HG02840 (cell line): ENCODE results near the gene TPPP.
"Not testable (repeated sequence)": the region's sequence is repeated elsewhere in the genome, so short reads cannot be mapped to it uniquely, and the experiment has no call there.

Experiments
- ATAC-seq: cut with Tn5 transposase; IDR thresholded peaks from one replicate; pipeline ENCODE4 v1.9.1; 2021; ENCODE audit warnings: mild to moderate bottlenecking, moderate library complexity, moderate number of reproducible peaks; ENCODE audit not compliant: unreplicated experiment, low FRiP score

Gene TPPP

DNA sequence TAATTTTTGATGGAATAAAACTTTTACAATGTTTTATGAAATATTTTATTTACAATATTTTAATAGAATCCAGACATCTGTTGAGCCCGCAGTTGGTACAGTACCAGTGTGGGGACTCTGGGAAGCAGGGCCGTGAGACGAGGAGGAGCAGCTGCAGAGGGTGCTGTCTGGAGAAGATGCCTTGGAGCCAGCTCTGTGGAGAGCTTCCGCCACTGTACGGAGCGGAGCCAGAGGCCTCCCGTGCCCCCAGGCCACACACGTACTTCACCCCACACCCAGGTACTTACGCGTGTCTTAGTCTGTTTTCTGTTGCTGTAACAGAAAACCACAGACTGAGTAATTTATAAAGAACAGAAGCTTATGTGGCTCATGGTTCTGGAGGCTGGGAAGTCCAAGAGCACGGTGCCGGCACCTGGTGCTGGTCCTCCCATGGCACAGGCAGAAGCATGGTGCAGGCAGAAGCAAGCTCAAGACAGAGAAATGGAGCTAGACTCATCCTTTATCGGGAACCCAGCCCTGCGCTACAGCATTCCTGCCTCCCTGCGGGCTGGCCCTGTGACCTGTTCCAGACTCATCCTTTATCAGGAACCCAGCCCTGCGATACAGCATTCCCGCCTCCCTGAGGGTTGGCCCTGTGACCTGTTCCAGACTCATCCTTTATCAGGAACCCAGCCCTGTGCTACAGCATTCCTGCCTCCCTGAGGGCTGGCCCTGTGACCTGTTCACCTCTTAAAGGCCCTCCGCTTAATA is 57.7 kb downstream of the TPPP start:
- no peak for ATAC-seq

DNA sequence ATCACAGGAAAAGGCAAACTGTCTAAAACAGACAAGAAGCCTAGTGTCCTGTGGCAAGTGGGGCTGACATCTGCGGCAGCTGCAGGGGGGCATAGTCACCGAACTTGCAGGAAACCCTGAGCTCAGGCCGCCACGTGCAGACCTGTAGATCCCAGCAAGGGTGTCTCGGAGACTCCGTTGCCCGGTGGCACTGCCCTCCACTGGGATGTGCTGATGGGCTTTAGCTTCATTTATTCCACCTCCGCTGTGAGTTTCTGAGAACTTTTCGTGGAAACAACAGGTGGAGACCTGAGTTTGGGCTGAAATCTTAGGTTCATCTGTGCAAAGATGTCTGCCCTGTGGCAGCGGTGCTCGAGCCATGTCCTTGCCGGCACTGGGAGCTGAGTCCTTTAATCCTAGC is 59.0 kb downstream of the TPPP start:
- ATAC-seq: no peak

DNA sequence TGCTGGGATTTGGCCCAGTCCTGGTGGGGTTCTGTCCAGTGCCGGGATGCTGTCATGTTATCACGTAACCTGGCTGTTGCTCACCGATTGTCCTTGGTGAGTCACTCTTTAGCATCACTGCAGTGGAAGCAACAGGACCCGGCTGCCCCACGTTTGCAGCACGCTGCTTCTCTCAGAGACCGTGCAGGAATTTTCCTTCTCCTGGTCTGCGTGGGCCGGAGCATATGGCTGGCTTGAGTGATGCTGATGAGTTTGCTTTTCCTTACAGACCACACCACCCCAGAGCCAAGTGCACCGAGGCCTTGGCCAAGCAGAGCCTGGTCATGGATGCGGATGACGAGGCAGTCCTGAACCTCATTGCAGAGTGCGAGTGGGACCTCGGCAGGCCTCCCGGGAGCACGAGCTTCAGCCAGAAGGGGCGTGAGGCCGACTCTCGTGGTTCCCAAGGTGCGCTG is 59.6 kb downstream of the TPPP start:
- no peak for ATAC-seq

GRCh38 chr5:628351-629205 is 64.6 kb downstream of the TPPP start:
- ATAC-seq: not testable (repeated sequence)

GRCh38 chr5:627840-628239 is 65.3 kb downstream of the TPPP start:
- ATAC-seq: no peak

DNA sequence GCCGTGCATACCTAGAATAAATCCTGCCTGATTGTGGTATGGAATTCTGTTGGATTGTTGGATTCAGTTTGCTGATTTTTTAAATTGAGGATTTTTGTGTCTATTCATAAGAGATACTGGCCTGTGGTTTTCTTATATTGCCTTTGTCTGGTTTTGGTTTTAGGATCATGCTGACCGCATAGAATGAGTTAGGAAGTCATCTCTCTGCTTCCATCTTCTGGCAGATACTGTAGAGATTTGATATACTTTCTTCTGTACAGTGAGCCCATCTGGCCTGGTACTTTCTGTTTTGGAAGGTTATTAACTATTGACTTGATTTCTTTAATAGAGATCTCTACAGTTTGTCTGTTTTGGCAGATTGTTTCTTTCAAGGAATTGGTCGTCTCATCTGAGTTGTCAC is 66.3 kb downstream of the TPPP start:
- no peak for ATAC-seq

DNA sequence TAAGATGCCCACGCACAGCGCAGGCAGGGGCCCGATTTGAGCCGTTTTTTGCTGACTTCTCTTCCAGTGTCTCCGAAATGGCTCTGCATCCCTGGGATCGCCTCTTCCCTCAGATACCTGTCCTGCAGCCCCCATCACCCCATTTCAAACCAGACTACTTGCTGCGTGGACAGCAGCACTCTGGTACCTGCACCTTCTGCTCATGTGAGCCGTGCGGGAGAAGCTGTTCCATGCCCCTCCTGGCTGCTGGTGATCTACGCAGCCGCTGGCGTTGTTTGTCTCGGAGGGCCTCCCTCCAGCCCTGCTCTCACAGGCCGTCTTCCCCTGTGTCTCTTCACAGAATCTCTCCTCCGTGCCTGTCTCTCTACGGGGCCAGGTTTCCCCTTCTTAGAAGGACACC is 67.6 kb downstream of the TPPP start:
- no peak for ATAC-seq

DNA sequence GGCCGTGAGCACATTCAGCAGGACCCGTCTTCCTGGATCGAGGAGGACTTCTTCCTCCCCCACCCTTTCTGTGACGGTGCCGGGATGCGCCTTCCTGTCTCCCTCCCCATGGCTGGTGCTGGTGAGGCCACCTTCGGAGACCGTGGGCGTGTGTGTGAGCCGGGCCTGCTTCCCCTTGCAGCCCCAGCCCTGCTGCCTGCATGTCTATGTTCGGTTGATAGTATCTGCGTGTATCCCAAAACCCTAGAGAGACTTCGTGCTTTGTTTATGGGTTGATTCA is 68.3 kb downstream of the TPPP start:
- ATAC-seq: no peak

DNA sequence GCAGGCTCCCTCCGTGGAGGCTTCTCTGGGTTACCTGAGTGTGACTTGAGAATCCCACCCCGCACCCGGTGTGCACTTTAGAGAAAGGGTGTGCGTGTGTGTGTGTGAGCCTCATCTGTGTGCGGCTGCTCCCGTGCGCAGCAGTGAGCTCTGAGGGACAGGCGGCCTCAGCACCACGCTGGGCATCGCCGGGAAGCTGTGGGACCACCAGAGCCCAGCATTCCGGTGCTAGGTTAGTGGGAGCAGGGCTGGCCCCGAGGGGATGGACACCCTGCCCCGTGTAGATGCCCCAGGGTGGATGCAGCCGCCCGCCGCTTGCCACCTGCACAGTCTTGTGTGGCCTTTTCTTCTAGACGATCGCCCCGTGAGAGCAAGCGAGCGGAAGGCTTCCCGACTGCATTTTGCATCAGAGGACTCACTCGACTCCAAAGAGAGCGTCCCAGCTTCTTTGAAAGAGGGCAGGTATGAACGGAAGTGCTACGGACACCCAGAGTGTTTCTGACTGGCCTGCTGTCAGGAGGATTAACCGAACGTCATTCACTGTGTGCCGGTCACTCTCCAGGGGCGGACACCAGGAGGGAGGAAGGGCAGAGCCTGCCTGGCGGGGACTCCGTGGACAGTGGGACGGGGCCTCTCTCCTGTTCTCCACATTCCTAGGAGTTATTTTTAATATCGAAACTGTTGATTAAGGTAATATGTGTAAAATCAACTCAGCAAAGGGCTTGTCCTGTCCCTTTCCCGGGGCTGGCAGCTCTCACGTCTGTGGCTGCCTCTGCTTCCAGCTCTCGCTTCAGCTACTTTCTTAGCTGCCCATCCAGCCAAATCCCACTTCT is 68.8 kb downstream of the TPPP start:
- ATAC-seq: no peak

- ATAC-seq: no peak
These were observed 69.6 kb downstream of the TPPP start for GRCh38 chr5:623531-623930.

GRCh38 chr5:622946-623522 is 70.1 kb downstream of the TPPP start:
- no peak for ATAC-seq

DNA sequence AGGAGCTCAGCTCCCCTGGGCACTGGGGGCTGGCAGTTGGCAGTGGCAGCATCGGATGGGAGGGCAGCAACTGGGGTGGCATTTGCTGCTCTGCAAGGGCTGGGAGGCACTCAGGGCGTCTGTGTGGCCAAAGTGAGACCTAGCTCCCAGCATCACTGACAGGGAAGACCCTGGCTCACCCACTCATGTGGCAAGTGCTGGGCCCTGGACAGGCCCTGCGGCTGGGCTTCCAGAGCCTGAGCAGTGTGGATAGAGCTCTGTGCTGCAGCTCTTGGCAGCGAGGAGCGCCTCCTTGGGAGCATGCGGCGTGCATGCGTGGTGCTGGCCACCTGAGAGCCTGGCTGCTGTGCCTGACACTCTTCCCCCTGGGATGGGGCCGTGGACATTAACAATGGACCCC is 70.8 kb downstream of the TPPP start:
- no peak for ATAC-seq

DNA sequence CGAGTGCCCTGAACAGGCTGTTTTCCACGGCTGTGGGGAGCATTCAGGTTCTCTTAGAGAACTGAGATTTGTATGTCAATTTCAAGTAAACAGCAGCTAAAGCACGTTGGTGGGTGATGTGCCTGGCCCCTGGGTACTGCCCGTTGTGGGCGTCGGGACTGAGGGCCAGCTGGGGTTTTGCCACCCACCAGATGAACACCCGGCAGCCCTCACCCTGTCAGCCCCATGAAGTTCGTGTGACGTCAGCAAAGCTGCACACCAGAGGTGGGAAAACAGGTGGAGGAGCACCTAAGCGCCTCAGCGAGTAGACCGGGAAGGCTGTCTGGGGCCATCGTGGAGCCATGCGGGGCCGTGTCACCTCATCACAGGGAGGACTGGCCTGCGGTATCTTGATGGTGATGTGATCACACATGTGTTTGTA is 71.8 kb downstream of the TPPP start:
- ATAC-seq: no peak

DNA sequence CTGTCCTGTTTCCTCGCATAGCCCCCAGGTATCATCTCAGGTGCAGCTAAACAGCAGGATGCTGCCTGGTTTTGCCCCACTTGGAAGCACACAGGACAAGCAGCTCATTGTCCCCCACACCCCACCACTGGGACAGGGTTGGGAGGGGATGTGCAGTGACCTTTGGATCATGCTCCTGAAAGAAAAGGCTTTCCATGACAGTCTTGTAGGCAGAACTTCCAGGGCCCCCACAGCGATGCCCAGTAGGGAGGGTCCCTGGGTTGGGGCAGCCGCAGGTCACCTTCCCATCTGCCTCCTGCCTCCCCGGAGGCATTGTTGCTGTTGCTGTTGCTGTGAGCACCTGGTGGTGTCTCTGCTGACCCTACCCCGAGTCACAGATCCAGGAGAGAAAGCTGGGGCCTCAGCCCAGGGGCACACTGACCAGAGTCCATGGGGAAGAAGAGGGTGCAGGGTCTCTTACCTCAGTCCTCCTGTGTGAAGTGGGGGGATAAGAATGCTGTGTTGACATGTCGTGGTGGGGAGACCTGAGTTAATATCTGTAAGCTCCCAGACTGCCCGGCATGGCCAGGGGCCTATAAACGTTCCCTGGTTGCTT is 72.5 kb downstream of the TPPP start:
- no peak for ATAC-seq

DNA sequence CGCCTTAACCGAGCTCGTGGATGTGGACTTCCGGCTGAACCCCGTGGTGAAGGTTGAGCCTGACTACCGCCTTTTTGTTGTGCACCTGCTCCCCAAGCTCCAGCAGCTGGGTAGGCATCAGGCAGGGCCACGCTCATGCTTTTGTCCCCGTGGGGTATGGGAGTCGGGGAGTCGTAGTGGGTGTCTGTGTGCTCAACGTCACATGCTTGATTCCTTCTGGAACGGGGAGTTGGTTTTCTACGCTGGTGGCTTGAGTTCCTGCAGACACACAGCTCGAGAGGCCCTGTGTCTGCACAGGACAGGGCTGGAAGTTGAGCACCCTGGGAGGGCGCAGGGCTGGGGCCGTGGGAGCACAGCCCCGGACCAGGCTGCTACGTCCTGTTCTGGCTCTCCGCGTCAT is 73.0 kb downstream of the TPPP start:
- ATAC-seq: no peak

DNA sequence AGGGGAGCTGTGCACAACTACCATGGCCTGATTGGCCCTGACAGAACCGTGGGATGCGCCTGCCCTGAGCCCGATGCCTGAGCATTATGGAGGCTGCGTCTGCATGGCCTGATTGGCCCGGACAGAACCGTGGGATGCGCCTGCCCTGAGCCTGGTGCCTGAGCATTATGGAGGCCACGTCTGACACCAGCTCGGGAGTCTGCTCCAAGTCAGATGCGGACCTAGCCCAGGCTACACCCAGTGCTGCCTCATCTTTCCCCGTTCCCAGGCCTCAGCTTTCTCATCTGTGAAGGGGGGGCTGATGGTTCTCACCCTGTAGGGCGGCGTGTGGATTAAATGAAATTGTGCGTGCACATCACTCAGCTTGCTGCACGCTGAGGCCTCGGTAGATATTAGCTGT is 73.7 kb downstream of the TPPP start:
- ATAC-seq: no peak

GRCh38 chr5:618450-618849 is 74.7 kb downstream of the TPPP start:
- no peak for ATAC-seq

- no peak for ATAC-seq
These were observed 75.3 kb downstream of the TPPP start for GRCh38 chr5:617896-618295.

DNA sequence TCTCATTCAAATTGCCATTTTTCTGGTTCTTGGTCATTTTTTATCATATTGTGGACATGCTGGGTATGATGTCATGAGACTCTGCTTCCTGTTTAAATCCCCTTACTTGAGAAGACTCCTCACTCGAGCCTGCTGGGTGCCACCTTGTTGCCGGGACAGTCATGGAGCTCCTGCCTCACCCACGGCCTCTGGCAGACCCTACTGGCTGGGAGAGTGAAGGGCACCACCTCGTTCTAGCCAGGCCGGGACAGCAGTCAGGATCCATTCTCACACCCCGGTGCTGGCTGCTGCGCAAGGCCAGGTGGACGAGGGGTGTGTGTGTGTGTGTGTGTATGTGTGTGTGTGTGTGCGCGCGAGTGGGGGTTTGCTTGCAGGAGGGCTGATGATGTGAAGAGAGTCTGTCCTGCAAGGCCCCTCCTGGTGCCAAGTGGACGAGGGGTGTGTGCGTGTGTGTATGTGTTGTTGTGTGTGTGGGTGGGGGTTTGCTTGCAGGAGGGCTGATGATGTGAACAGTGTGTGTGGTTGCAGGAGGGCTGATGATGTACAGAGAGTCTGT is 76.6 kb downstream of the TPPP start:
- no peak for ATAC-seq
